Prostate gland (tissue), 2 donors: ENCODE results near the gene DPEP3. TPM values are rescaled to one million over a fixed set of nuclear protein-coding genes. Genes with fewer than 3 reads are reported as not detected.
A peak's percentile ranks its signal among the peaks of the same experiment; 100 is the strongest.

Experiments used
- DNase-seq: peaks from one replicate; pipeline ENCODE4 v3.0.0-alpha.2; 2019; ENCODE audit warnings: low spot score
- H3K27ac ChIP-seq, 2 donors: fragments of 200-600 bp; sonication (generic); 2 replicates each; pipeline ENCODE4 v1.5.1; 2017 to 2019
- H3K27me3 ChIP-seq: fragments of 200-600 bp; sonication (generic); replicated peaks from 2 replicates; pipeline ENCODE4 v1.5.1; 2019; ENCODE audit not compliant: insufficient read depth
- H3K36me3 ChIP-seq, 2 donors: fragments of 200-600 bp; sonication (generic); 1 replicate in 1 of 2; 2 replicates in 1 of 2; pipeline versions ENCODE4 v1.5.1 to v1.8.1; 2017 to 2019
- H3K4me1 ChIP-seq: fragments of 200-600 bp; sonication (generic); replicated peaks from 2 replicates; pipeline ENCODE4 v1.5.1; 2019
- H3K4me3 ChIP-seq, 2 donors: fragments of 200-600 bp; sonication (generic); 2 replicates each; pipeline ENCODE4 v1.5.1; 2017 to 2019
- H3K9me3 ChIP-seq: fragments of 200-600 bp; sonication (generic); 2 replicates; pipeline ENCODE4 v1.5.1; 2017
- POLR2A ChIP-seq: fragments of 450-650 bp; IDR thresholded peaks from one replicate; pipeline ENCODE4 v1.6.1; 2016; ENCODE audit warnings: antibody characterized with exemption, mild to moderate bottlenecking
- POLR2AphosphoS5 ChIP-seq: sonication (generic); formaldehyde crosslinking; IDR thresholded peaks from one replicate; pipeline ENCODE4 v1.6.1; 2017; ENCODE audit warnings: antibody characterized with exemption
- WGBS: methylation state at CpG from one replicate; pipeline ENCODE4 v1.1.5; 2018; 5-methylcytosine and 5-hydroxymethylcytosine counted together
- intact Hi-C: fragments of 100-400 bp; cut with DNase I; formaldehyde crosslinking; loops from one replicate; pipeline ENCODE4 v1.14.2; 2022
- total RNA-seq, 2 donors: library from RNA; depleted of rRNA; stranded (reverse); fragments of >200 nt; gene quantifications; one replicate each; pipeline ENCODE4 v1.1.0, GENCODE V29; 2016
- TF ChIP-seq, protein P1 (sequence below), 4 experiments: fragments of 200-600 bp in 2 of 4; fragments of 450-650 bp in 2 of 4; sonication (generic) in 2 of 4; IDR thresholded peaks; 1 replicate in 3 of 4; 2 replicates in 1 of 4; pipeline ENCODE4 v1.5.1; 2016 to 2019; ENCODE audit warnings: antibody characterized with exemption in 4 of 4, mild to moderate bottlenecking in 2 of 4, moderate library complexity in 2 of 4

DPEP3 gene, protein sequence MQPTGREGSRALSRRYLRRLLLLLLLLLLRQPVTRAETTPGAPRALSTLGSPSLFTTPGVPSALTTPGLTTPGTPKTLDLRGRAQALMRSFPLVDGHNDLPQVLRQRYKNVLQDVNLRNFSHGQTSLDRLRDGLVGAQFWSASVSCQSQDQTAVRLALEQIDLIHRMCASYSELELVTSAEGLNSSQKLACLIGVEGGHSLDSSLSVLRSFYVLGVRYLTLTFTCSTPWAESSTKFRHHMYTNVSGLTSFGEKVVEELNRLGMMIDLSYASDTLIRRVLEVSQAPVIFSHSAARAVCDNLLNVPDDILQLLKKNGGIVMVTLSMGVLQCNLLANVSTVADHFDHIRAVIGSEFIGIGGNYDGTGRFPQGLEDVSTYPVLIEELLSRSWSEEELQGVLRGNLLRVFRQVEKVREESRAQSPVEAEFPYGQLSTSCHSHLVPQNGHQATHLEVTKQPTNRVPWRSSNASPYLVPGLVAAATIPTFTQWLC
- total RNA-seq = 10 to 100 TPM in 1 of 2 donors, not detected in 1; 49.9 TPM

DNA sequence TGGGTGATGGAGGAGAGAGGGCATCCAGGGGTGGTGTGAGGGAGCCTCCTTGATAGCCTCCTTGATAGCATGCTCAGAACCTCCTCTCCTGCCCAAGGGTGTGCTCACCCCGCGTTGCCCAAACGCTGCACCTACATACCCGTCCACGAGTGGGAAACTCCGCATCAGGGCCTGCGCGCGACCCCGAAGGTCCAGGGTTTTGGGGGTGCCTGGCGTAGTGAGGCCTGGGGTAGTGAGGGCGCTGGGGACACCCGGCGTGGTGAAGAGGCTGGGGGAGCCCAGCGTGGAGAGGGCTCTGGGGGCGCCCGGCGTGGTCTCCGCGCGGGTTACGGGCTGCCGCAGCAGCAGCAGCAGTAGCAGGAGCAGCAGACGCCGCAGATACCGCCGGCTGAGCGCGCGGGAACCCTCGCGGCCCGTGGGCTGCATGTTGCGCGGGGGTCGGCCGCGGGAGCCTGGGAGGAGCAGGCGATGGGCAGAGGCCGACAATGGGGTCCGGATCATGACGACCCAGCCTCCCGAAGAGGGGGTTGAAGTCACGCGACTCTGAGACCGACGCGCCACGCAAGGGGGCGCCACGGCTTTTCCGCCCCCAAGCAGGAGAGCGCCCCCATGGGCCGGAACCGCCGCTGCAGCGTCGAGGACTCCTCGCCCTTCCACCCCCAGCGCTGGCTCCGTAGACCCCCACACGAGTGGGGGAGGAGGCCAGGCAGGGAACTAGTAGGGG, at the start of gene DPEP3:
DPEP3 (minus strand) TSS at position 545 of the 724 bp plus-strand sequence; CDS start at position 426, 119 bp downstream.
- H3K4me1 ChIP-seq = no peaks in the 10 kb centered on the region
- H3K27me3 ChIP-seq = no peaks in the 10 kb centered on the region
- no peaks in the 10 kb centered on the region for H3K36me3 ChIP-seq
- intact Hi-C loops = loop anchor here (10.0 kb wide), 1 partner anchor 55 kb away; no protein-coding TSS in a partner anchor
- DNase-seq = no peak
- no peak within 1 kb of the TSS for H3K27ac ChIP-seq
- no peaks in the 10 kb centered on the region for H3K9me3 ChIP-seq
- 74% methylated on average over 47 of the region's 62 CpGs for WGBS
- H3K4me3 ChIP-seq = no peak within 1 kb of the TSS
- TF ChIP-seq POLR2AphosphoS5 (no peak), POLR2A (no peak)
- TF ChIP-seq, protein P1, sequence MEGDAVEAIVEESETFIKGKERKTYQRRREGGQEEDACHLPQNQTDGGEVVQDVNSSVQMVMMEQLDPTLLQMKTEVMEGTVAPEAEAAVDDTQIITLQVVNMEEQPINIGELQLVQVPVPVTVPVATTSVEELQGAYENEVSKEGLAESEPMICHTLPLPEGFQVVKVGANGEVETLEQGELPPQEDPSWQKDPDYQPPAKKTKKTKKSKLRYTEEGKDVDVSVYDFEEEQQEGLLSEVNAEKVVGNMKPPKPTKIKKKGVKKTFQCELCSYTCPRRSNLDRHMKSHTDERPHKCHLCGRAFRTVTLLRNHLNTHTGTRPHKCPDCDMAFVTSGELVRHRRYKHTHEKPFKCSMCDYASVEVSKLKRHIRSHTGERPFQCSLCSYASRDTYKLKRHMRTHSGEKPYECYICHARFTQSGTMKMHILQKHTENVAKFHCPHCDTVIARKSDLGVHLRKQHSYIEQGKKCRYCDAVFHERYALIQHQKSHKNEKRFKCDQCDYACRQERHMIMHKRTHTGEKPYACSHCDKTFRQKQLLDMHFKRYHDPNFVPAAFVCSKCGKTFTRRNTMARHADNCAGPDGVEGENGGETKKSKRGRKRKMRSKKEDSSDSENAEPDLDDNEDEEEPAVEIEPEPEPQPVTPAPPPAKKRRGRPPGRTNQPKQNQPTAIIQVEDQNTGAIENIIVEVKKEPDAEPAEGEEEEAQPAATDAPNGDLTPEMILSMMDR (IDR thresholded peaks at IDR 0.05) = no peak

DNA sequence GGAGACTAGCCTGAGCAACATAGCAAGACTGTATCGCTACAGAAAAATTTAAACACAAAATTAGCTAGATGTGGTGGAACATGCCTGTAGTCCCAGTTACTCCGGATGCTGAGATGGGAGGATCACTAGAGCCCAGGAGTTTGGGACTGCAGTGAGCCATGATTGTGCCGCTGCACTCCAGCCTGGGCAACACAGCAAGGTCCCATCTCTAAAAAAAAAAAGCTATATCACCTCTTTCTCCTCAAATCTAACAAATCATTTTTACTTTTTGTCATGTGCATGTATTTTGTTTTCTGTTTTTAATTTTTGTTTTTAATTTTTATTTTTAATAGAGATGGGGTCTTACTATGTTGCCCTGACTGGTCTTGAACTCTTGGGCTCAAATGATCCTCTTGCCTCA, 48.7 kb upstream of the DPEP3 start:
- H3K27ac ChIP-seq = no peak overlapping the region
- H3K4me3 ChIP-seq = no peak overlapping the region
- intact Hi-C loops = no loop called here
- no peak for DNase-seq
- no peaks in the 10 kb centered on the region for H3K9me3 ChIP-seq
- no peaks in the 10 kb centered on the region for H3K4me1 ChIP-seq
- H3K36me3 ChIP-seq = no peaks in the 10 kb centered on the region
- 95% methylated on average over 3 of the region's 3 CpGs for WGBS
- no peaks in the 10 kb centered on the region for H3K27me3 ChIP-seq
- TF ChIP-seq POLR2AphosphoS5 (no peak), POLR2A (no peak)
- TF ChIP-seq, protein P1 (IDR thresholded peaks at IDR 0.05) = no peak

DNA sequence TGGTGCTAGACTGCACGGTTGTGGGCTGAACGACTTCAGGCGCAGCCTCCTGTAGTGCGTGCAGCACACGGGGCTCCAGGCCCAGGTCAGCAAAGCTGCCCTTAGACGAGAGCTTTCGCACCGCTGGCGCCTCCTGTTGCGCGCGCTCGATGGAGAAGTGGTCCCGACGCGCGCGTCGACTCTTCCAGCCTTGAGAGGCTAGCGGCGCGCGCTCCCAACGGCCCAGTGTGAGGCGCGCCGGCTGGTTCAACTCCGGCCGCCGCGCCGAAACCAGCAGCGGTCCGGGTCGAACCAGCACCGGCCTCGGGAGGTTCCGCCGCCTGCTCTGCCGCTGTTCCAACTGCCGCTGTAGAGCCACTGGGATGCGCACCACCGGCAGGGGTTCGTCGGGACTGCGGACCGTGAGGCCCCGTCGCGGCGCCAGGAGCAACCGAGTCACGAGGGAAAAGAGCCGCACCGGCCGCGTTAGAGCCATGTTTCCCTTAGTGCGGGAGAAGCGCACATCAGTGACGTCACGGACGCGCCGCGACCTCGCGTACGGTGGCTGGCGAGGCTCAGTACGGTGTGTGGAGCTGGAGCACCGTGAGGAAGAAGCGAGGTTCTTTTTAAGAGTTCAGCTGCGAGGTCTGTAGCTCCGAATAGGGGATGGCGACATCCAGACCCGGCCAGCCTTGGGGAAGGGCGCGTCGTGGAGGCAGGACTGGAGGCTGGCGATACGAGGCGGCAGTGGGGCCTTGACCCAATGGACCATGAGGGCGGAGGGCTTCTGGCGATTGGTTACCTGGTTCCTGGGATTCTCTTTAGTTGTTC, 42.6 kb upstream of the DPEP3 start, which contains the start of the genes DDX28 and DUS2:
DDX28 (minus strand) TSS at position 505 of the 810 bp plus-strand sequence; CDS start at position 475, 30 bp downstream.
DUS2 (plus strand) TSS at position 557 of the 810 bp plus-strand sequence. CDS start 14,740 bp downstream, outside the sequence.
- no peaks in the 10 kb centered on the region for H3K27me3 ChIP-seq
- TF ChIP-seq, protein P1 (IDR thresholded peaks at IDR 0.05) = peak in 2 of 4 experiments; percentile 11 to 18
- peak; percentile 22 for TF ChIP-seq POLR2A
- peak; percentile 100 for TF ChIP-seq POLR2AphosphoS5
- WGBS = under 1% methylated on average over 84 of the region's 84 CpGs
- intact Hi-C loops = no loop called here
- DNase-seq = peak; percentile 88
- no peaks in the 10 kb centered on the region for H3K36me3 ChIP-seq
- no peaks in the 10 kb centered on the region for H3K9me3 ChIP-seq
- H3K4me3 ChIP-seq = peak within 1 kb of the TSS; percentile 95 to 96
- peak within 1 kb of the TSS; percentile 61 to 71 for H3K27ac ChIP-seq
- H3K4me1 ChIP-seq = peaks cover 12% of the 10 kb centered on the region

DNA sequence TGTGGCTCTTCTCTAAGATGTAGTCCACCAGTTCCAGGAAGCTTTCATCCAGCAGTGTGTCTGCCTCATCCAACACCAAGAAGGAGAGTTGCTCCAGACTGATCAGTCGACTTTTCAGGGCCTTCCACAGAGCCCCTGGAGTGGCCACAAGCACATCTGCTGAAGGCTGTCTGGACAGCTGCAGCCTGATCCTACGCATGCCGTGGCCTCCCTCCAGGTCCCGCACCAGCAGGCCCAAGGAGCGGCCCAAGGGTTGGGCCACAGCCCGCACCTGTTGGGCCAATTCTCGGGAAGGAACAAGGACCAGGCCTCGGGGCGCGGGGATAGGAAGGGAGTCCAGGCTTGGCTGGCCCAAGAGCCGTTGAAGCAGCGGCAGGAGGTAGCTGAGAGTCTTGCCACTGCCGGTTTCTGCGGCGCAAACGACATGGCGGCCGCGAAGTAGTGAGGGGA, 42.0 kb upstream of the DPEP3 start:
- Histone ChIP-seq H3K27ac (peak overlapping the region; percentile 61 to 71), H3K4me3 (peak overlapping the region; percentile 95 to 96), H3K9me3 (no peaks in the 10 kb centered on the region), H3K4me1 (peaks cover 12% of the 10 kb centered on the region), H3K36me3 (no peaks in the 10 kb centered on the region), H3K27me3 (no peaks in the 10 kb centered on the region)
- no peak for DNase-seq
- TF ChIP-seq POLR2AphosphoS5 = no peak
- TF ChIP-seq, protein P1 (IDR thresholded peaks at IDR 0.05) = no peak
- TF ChIP-seq POLR2A = no peak
- WGBS = 10% methylated on average over 16 of the region's 19 CpGs
- intact Hi-C loops = no loop called here
